Suprapubic skin (tissue), 4 donors: ENCODE results near the gene IL18BP.

Source experiments
- POLR2A ChIP-seq, 2 donors: fragments of 450-650 bp; IDR thresholded peaks; one replicate each; pipeline ENCODE4 v1.6.1; 2017; ENCODE audit warnings: antibody characterized with exemption in 2 of 2, mild to moderate bottlenecking in 2 of 2, moderate library complexity in 2 of 2
- POLR2AphosphoS5 ChIP-seq, 3 donors: sonication (generic); formaldehyde crosslinking; IDR thresholded peaks; one replicate each; pipeline ENCODE4 v1.6.1; 2017; ENCODE audit warnings: antibody characterized with exemption in 3 of 3
- TF ChIP-seq, protein P1 (sequence below), 2 donors: fragments of 200-600 bp in 1 of 2; fragments of 450-650 bp in 1 of 2; sonication (generic) in 1 of 2; IDR thresholded peaks; one replicate each; pipeline ENCODE4 v1.5.1; 2016 to 2019; ENCODE audit warnings: antibody characterized with exemption in 2 of 2, mild to moderate bottlenecking in 1 of 2, moderate library complexity in 1 of 2

DNA sequence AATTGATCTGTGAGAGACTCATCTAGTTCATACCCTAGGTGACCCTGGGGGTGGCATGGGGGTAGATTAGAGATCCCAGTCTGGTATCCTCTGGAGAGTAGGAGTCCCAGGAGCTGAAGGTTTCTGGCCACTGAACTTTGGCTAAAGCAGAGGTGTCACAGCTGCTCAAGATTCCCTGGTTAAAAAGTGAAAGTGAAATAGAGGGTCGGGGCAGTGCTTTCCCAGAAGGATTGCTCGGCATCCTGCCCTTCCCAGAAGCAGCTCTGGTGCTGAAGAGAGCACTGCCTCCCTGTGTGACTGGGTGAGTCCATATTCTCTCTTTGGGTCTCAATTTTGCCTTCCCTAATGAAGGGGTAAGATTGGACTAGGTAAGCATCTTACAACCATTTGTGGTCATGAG, 653 bp downstream of the IL18BP start:
- TF ChIP-seq POLR2AphosphoS5 (IDR thresholded peaks at IDR 0.05) (no peak), POLR2A (IDR thresholded peaks at IDR 0.05) (no peak)
- TF ChIP-seq, protein P1, sequence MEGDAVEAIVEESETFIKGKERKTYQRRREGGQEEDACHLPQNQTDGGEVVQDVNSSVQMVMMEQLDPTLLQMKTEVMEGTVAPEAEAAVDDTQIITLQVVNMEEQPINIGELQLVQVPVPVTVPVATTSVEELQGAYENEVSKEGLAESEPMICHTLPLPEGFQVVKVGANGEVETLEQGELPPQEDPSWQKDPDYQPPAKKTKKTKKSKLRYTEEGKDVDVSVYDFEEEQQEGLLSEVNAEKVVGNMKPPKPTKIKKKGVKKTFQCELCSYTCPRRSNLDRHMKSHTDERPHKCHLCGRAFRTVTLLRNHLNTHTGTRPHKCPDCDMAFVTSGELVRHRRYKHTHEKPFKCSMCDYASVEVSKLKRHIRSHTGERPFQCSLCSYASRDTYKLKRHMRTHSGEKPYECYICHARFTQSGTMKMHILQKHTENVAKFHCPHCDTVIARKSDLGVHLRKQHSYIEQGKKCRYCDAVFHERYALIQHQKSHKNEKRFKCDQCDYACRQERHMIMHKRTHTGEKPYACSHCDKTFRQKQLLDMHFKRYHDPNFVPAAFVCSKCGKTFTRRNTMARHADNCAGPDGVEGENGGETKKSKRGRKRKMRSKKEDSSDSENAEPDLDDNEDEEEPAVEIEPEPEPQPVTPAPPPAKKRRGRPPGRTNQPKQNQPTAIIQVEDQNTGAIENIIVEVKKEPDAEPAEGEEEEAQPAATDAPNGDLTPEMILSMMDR (IDR thresholded peaks at IDR 0.05) = no peak
